GM18873 (cell line): ENCODE measurements around the gene ACTA1.
"Not testable (repeated sequence)": the region's sequence is repeated elsewhere in the genome, so short reads cannot be mapped to it uniquely, and the experiment has no call there.

ENCODE experiments used
- ATAC-seq: cut with Tn5 transposase; IDR thresholded peaks from one replicate; pipeline ENCODE4 v1.9.1; 2021; ENCODE audit warnings: mild to moderate bottlenecking, moderate library complexity, moderate number of reproducible peaks; ENCODE audit not compliant: unreplicated experiment, low FRiP score

Gene ACTA1

DNA sequence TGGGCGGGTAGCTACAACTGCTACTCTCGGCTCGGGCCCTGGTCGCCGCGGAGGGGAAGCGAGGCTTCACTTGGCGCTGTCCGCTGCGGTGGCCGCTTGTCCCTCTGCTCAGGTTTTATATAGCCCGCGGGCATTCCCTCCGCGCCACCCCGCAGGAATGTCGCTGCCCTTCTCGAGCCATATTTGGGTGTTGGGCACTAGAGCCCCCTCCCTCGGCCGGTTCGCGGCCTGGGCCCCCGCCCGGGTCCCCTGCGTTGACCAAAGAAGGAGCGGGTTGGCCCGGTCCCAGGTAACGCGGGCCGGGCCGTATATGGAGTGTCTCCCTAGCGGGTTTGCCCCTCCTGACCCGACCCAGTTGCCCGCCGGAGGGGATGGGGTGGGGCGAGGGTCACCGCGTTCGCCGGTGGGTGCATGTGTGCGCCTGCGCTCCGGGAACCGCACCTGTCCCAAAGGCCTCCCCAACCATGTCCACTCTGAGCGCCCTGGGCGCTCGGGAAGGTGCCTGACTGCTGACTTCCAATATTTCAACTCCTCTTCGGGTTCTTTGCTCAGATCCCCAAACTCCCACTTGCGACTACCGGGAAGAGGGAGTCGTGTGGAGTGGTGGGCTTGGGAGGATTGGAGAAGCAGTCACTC lies at the start of gene ACTA1:
Gene ACTA1, minus strand, starts transcription at position 90 of the 636 bp plus-strand sequence. CDS start 979 bp downstream, outside the sequence.
- ATAC-seq: no peak

- ATAC-seq: no peak
These were observed 48.6 kb upstream of the ACTA1 start for GRCh38 chr1:229482511-229482910.

DNA sequence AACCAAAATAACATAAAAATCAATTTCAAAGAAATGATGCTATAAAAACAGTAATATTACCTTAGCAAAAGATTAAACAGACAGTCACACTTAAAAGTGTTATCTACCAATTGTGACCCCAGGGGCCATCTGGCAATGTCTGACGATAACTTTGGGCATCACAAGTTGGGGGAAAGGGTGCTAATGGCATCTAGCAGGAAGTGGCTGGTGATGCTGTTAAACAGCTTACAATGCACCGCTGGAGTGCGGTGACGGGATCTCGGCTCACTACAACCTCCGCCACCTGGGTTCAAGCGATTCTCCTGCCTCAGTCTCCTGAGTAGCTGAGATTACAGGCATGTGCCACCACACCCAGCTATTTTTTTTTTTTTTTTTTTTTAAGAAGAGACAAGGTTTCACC lies 46.6 kb upstream of the ACTA1 start:
- no peak for ATAC-seq

GRCh38 chr1:229479660-229480399 lies 45.9 kb upstream of the ACTA1 start:
- no peak for ATAC-seq

DNA sequence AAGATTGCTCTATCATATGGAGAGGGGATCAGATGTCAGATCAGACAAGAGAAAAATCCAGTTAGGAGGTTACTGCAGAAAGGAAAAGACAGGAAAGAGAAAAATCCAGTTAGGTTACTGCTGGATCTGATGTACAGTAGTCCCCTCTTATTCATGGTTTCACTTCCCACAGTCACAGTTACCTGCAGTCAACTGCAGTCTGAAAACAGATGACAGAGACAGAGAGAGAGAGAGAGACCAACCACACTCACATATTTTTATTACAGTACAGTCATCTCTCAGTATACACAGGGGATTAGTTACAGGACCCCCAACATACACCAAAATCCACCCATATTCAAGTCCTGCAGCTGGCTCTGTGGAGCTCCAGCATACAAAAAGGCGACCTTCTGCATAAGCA lies 45.0 kb upstream of the ACTA1 start:
- ATAC-seq: peak; percentile 55

DNA sequence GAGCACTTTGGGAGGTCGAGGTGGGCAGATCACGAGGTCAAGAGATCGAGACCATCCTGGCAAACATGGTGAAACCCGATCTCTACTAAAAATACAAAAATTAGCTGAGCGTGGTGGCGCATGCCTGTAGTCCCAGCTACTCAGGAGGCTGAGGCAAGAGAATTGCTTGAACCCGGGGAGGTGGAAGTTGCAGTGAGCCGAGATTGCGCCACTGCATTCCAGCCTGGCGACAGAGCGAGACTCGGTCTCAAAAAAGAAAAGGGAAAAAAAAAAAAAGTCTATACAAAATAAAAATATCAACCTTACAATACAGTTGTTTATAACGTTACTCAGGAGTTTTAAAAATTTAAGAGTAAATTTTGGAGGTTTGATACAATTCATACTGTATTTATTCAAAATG lies 42.0 kb upstream of the ACTA1 start:
- not testable (repeated sequence) for ATAC-seq

DNA sequence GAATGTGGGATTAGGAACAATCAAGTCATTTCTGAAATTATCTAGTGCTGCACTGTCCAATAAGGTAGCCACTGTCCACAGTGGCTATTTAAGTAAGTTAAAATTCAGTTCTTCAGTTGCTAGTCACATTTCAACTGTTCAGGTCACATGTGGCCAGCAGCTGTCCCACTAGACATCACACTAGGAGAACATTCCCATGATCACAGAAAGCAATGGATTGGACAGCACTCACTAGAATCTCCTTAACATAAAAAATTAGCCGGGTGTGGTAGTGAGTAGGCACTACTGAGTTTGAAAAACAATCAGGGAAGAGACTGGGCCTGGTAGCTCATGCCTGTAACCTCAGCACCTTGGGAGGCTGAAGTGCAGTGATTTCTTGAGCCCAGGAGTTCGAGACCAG lies 40.6 kb upstream of the ACTA1 start:
- ATAC-seq: no peak

DNA sequence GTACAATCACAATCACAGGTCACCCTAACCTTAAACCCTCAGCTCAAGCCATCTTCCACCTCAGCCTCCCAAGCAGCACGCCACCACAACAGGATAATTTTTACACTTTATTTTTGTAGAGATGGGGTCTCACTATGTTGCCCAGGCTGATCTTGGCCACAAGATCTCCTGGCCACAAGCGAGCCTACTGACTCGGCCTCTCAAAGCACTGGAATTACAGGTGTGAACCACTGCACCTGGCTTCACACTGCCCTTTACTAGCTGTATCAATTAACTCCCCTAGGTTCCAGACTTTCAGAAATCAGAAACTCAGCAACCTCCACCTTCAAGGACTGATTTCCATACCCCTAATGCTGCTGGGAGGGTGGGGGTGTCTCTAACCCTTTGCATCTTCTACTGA lies 37.3 kb upstream of the ACTA1 start:
- ATAC-seq: no peak

DNA sequence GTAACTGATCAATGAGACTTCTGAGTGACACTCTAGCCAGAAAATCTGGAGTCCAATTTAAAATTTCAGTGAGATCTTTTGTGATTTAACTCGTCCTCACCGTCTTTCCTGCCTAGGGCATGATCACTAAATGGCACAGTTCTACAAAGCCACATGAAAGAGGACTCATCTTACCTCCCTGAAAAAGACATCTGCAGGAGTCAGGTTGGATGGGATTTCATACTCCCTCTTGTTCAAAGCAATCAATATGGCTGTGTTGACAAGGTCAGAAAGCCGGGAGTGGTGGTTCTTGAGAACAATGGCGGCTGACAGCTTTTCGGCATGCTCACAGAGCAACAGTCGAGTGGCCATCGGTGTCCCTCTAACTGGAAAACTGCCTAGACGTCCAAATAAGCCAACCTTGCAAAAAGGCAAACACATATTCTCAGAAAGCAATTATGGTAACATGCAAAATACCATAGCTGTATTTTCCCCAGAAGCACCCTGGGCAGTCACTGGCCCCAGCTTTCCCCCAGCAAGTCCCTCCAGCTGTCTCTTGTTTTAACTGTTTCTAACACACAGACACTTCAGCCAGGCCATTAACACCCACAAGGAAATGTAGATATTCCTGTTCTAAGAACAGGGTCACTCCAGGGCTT lies 36.6 kb upstream of the ACTA1 start:
- no peak for ATAC-seq

- ATAC-seq: no peak
These were observed 33.0 kb upstream of the ACTA1 start for GRCh38 chr1:229466887-229467286.

- no peak for ATAC-seq
These were observed 30.8 kb upstream of the ACTA1 start for GRCh38 chr1:229464672-229465071.

DNA sequence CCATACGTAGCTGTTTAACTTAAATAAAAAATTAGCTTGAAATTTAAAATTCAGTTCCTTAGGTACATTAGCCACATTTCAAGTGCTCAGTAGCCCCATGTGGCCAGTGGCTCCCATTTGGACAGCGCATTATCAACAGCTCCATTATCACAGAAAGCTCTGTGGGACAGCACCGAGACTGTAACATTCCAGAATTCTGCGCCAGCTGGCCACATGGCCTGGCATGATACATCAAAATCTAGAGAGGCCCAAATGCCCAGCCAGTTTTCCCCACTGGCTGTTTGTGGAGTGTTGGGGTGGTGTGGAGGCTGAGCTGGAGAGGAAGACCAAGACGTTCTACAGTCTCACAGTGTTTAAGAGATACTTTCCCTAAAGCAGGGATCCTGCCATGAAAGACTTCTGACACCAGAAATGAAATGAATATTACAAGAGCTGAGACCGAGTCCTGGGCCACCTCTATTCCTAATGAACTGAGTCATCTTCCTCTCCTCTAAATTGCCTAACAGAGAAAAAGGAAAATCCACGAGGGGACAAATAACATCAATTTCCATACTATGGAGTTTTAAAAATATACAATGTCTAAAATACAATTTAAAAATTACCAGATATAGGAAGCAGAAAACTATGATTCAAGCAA lies 27.3 kb upstream of the ACTA1 start:
- no peak for ATAC-seq

- no peak for ATAC-seq
These were observed 25.9 kb upstream of the ACTA1 start for GRCh38 chr1:229459815-229460214.

DNA sequence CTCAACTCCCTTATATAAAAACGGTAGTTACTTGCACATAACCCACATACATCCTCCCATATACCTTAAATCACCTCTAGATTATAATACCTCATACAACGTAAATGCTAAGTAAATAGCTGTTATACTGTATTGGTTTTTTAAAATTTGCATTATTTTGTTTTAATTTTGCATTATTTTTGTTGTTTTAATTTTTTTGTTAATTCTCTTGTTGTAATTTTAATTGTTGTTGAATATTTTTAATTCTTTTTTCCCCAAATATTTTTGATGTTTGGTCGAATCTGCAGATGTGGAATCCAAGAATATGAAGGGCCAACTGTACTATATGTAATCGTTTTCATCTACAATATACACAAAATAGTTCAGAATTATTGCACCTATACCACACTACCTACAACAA lies 23.5 kb upstream of the ACTA1 start:
- ATAC-seq: no peak

DNA sequence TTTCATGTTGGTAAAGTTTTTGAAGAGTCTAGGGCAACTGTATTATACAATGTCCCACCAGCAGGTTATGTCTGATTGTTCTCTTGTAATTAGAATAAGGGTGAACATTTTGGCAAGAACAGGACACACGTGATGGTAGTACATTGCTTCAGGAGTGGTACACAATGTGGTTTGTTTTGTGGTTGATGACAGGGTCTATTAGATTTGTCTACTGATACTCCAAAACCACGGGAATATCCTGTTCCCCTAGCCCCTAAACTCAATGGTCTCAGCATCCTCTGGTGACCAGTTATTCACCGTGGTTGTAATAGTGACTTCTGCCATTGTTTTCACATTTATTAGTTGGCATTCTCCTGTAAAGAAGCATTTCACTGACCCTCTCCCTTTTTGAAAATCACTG lies 22.1 kb upstream of the ACTA1 start:
- no peak for ATAC-seq

- ATAC-seq: no peak
These were observed 20.2 kb upstream of the ACTA1 start for GRCh38 chr1:229454056-229454455.

GRCh38 chr1:229452956-229453801 lies 19.3 kb upstream of the ACTA1 start:
- ATAC-seq: no peak

- ATAC-seq: no peak
These were observed 15.0 kb upstream of the ACTA1 start for GRCh38 chr1:229448845-229449244.

GRCh38 chr1:229448354-229448753 lies 14.5 kb upstream of the ACTA1 start:
- ATAC-seq: no peak

DNA sequence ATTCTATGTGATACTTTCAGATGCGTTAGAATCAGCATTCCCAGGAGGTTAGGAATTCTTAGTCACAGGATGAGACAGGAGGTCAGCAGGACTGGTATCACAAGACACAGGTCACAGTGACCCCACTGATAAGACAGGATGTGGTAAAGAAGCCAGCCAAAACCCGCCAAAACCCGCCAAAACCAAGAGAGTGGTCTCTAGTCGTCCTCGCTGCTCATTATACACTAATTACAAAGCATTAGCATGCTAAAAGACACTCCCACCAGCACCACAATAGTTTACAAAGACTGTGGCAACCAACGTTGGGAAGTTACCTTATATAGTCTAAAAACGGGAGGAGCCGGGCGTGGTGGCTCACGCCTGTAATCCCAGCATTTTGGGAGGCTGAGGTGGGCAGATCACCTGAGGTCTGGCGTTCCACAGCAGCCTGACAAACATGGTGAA lies 13.9 kb upstream of the ACTA1 start:
- ATAC-seq: no peak
